ENCODE results near the gene PKHD1.

PKHD1 gene

GRCh38 chr6:52109171-52109571 is 21.8 kb upstream of the PKHD1 start:
- ATAC-seq: no peak
- TF ChIP-seq SNAI2 (CRISPR knock-in tag; IDR thresholded peaks at IDR 0.05) (no peak), OSR1 (CRISPR knock-in tag; IDR thresholded peaks at IDR 0.05) (no peak), ZNF70 (CRISPR knock-in tag; IDR thresholded peaks at IDR 0.05) (no peak), POU6F1 (CRISPR knock-in tag; IDR thresholded peaks at IDR 0.05; ENCODE audit: borderline replicate concordance, low read depth) (no peak), ZFP3 (CRISPR knock-in tag; IDR thresholded peaks at IDR 0.05) (no peak), TOX (CRISPR knock-in tag; IDR thresholded peaks at IDR 0.05; ENCODE audit: borderline replicate concordance) (no peak), TSHZ2 (CRISPR knock-in tag; IDR thresholded peaks at IDR 0.05) (no peak), ISL1 (CRISPR knock-in tag; IDR thresholded peaks at IDR 0.05) (no peak), ZFP30 (CRISPR knock-in tag; IDR thresholded peaks at IDR 0.05) (no peak), PPARA (CRISPR knock-in tag; IDR thresholded peaks at IDR 0.05; ENCODE audit: borderline replicate concordance) (no peak), GLIS3 (CRISPR knock-in tag; IDR thresholded peaks at IDR 0.05) (no peak), CREB5 (CRISPR knock-in tag; IDR thresholded peaks at IDR 0.05; ENCODE audit: low read depth) (no peak), ARNTL (CRISPR knock-in tag; IDR thresholded peaks at IDR 0.05; ENCODE audit: borderline replicate concordance, low read depth) (no peak), TCF4 (CRISPR knock-in tag; IDR thresholded peaks at IDR 0.05; ENCODE audit: borderline replicate concordance) (no peak), BACH2 (CRISPR knock-in tag; IDR thresholded peaks at IDR 0.05; ENCODE audit: borderline replicate concordance) (no peak), ZNF8 (CRISPR knock-in tag; IDR thresholded peaks at IDR 0.05) (no peak)

- TF ChIP-seq ZNF565 (CRISPR knock-in tag; conservative IDR thresholded peaks at IDR 0.05; ENCODE audit: low read depth) (no peak), CSRNP3 (CRISPR knock-in tag; IDR thresholded peaks at IDR 0.05) (no peak), ZC3H10 (CRISPR knock-in tag; IDR thresholded peaks at IDR 0.05) (no peak), ISL1 (CRISPR knock-in tag; IDR thresholded peaks at IDR 0.05) (no peak), RARB (CRISPR knock-in tag; IDR thresholded peaks at IDR 0.05) (no peak)
- no peak for ATAC-seq
These were observed 20.7 kb upstream of the PKHD1 start for GRCh38 chr6:52108128-52108527.

GRCh38 chr6:52106994-52107393 is 19.6 kb upstream of the PKHD1 start:
- ATAC-seq: no peak
- TF ChIP-seq PATZ1 (CRISPR knock-in tag; IDR thresholded peaks at IDR 0.05; ENCODE audit: borderline replicate concordance): no peak
- no peak for TF ChIP-seq CSDC2 (CRISPR knock-in tag; IDR thresholded peaks at IDR 0.05)
- no peak for TF ChIP-seq SNAI2 (CRISPR knock-in tag; IDR thresholded peaks at IDR 0.05)
- TF ChIP-seq GLIS3 (CRISPR knock-in tag; IDR thresholded peaks at IDR 0.05): no peak
- TF ChIP-seq RARB (CRISPR knock-in tag; IDR thresholded peaks at IDR 0.05): no peak
- no peak for TF ChIP-seq OSR1 (CRISPR knock-in tag; IDR thresholded peaks at IDR 0.05)
- TF ChIP-seq TSHZ2 (CRISPR knock-in tag; IDR thresholded peaks at IDR 0.05): no peak
- no peak for TF ChIP-seq ESRRG (CRISPR knock-in tag; IDR thresholded peaks at IDR 0.05)
- no peak for TF ChIP-seq BACH2 (CRISPR knock-in tag; IDR thresholded peaks at IDR 0.05; ENCODE audit: borderline replicate concordance)
- TF ChIP-seq ZNF565 (CRISPR knock-in tag; conservative IDR thresholded peaks at IDR 0.05; ENCODE audit: low read depth): no peak
- no peak for TF ChIP-seq ARNTL (CRISPR knock-in tag; IDR thresholded peaks at IDR 0.05; ENCODE audit: borderline replicate concordance, low read depth)
- TF ChIP-seq ZNF8 (CRISPR knock-in tag; IDR thresholded peaks at IDR 0.05): no peak
- no peak for TF ChIP-seq ZNF70 (CRISPR knock-in tag; IDR thresholded peaks at IDR 0.05)
- no peak for TF ChIP-seq ISL1 (CRISPR knock-in tag; IDR thresholded peaks at IDR 0.05)
- no peak for TF ChIP-seq ZFP3 (CRISPR knock-in tag; IDR thresholded peaks at IDR 0.05)
- no peak for TF ChIP-seq ZC3H10 (CRISPR knock-in tag; IDR thresholded peaks at IDR 0.05)
- no peak for TF ChIP-seq ZFP30 (CRISPR knock-in tag; IDR thresholded peaks at IDR 0.05)
- TF ChIP-seq PPARA (CRISPR knock-in tag; IDR thresholded peaks at IDR 0.05; ENCODE audit: borderline replicate concordance): no peak
- no peak for TF ChIP-seq TOX (CRISPR knock-in tag; IDR thresholded peaks at IDR 0.05; ENCODE audit: borderline replicate concordance)
